HG02571 (cell line): ENCODE measurements around the gene P2RX5.
"Not testable (repeated sequence)": the region's sequence is repeated elsewhere in the genome, so short reads cannot be mapped to it uniquely, and the experiment has no call there.

Source experiments
- ATAC-seq: cut with Tn5 transposase; IDR thresholded peaks from one replicate; pipeline ENCODE4 v1.9.1; 2021; ENCODE audit warnings: mild to moderate bottlenecking, moderate library complexity; ENCODE audit not compliant: unreplicated experiment

The P2RX5 gene

GRCh38 chr17:3715296-3715695 is 19.3 kb upstream of the P2RX5 start:
- no peak for ATAC-seq

GRCh38 chr17:3712811-3713463 is 17.0 kb upstream of the P2RX5 start:
- no peak for ATAC-seq

DNA sequence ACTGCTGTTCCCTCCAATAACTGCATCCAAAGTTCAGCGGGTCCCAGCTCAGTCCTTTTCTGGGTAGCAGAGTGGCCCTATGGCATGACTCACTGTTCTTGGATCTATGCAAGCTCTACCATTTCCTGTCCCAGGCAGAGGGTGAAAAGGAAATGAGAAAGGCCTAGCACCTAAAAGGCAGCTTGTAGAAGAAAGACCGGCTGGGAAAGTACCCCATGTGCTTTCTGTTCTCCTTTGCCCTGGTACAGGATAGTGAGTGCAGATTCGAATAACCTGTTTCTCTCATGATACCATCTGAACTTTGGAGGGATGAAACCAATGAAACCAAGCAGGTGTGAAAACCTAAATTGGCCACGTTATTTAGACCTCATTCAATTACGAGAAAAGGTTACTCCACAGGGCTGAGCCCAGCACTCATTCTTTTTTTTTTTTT is 15.0 kb upstream of the P2RX5 start:
- ATAC-seq = peak; percentile 86

DNA sequence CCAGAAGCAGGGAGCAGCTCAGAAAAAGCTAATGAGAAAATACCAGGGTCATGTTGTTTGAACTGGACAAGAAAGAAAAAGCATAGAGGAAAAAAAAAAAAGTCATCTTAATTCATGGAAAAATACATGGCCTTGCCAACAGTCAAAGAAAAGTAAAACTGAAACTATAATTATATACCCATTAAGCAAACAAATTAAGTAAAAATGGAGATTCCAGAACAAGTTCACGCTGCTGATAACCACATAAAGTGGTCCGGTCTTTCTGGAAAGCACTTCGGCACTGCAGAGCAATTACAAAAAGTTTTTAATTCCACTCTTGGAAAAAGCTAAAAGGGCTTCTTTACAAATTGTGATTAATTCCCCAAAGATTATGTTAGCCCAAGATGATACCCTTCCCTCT is 12.4 kb upstream of the P2RX5 start:
- ATAC-seq = no peak

GRCh38 chr17:3705718-3705984 is 9.7 kb upstream of the P2RX5 start:
- ATAC-seq = not testable (repeated sequence)

- no peak for ATAC-seq
Observed at GRCh38 chr17:3704931-3705717, 9.2 kb upstream of the P2RX5 start.

GRCh38 chr17:3702041-3702539 is 6.1 kb upstream of the P2RX5 start:
- ATAC-seq = not testable (repeated sequence)

GRCh38 chr17:3699951-3700350 is 4.0 kb upstream of the P2RX5 start:
- ATAC-seq = no peak

DNA sequence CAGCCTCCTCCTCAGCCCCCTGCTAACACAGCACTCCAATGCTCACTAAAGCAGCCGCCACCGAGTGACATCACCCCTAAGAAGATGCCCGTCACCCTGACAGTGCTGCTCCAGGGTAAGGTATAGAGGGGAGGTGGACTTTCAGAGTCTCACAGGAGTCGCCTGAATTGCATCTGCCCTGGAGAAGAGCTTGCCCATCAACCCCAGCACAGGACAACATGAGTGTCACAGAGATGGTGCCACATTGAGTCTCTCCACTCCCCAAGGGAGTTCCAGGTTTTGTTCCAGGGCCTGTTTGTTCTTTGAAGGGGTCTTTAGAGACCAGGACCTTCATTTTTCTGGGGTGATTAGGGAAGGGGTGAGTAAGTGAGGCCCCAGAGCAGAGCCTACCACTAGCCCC is 2.2 kb upstream of the P2RX5 start:
- no peak for ATAC-seq

GRCh38 chr17:3697103-3697476 is 1.1 kb upstream of the P2RX5 start:
- ATAC-seq = no peak

DNA sequence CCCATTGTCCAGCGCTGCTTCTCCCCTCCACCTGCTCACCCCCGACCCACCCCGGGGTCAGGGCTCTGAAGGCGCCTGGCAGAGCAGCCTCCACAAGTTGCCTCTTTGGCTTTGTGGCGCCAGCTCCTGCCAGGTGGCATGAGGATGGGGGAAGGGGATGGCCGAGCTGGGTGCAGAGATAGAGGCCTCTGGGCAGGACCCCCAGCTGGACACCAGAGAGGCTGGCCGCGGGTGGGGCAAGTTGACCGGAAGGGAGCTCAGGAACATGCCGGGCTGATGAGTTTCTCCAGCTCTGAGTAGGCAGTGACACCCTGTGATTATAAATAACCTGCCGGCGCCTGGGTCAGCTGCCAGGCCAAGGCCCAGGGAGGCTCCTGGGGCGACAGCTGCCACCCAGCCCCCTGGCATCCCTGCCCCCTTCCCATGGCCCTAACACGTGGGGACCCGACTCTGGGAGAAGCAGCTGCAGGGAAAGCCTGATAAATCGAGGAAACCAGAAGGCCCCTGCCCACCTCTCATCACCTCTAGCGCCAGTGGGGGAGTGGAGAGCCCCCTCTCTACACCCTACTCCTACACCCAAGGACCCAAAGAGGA is 729 bp downstream of the P2RX5 start:
- no peak for ATAC-seq

DNA sequence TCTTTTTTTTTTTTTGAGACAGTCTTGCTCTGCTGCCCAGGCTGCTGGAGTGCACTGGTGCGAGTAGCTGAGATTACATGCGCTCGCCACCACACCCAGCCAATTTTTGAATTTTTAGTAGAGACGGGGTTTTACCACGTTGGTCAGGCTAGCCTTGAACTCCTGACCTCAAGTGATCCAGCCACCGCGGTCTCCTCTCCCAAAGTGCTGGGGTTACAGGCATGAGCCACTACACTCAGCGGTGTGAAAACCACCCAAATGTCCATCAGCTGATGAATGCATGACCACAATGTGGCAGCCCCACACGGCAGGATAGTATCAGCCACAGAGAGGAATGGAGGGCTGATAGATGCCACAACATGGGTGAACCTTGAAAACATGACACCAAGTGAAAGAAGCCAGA is 2.1 kb downstream of the P2RX5 start:
- no peak for ATAC-seq

- ATAC-seq = no peak
Observed at GRCh38 chr17:3693141-3693540, 2.8 kb downstream of the P2RX5 start.

- ATAC-seq = no peak
Observed at GRCh38 chr17:3692346-3692745, 3.6 kb downstream of the P2RX5 start.

GRCh38 chr17:3691617-3692067 is 4.3 kb downstream of the P2RX5 start:
- no peak for ATAC-seq

DNA sequence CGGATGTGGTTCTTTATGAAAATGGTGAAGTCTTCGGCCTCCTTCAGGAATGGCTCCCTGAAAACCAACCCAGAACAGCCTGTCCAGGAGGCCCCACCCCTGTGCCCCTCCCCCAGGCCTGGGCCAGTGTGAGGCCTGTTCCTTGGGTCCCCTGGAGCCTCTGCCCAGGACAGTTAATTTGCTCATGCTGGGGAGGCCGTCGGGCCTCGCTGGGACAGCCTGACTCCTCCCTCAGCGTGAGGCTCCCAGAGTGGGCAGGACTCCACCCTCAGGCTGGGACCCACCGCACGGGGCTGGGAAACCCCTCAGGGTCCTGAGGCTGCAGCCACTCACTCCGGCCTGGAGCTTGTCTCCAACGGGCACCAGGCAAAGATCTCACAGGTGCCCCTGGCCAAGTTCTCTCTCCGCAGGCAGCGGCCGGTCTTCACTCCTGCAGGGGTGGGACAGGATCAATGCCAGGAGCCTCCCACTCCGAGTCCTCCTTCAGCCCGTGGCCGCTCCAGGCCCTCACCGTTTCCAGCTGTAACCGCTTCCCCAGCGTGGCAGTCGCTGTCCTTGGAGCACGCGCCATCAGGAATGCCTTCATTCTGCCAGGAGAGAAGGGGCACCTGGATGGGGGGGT is 5.8 kb downstream of the P2RX5 start:
- ATAC-seq = no peak

DNA sequence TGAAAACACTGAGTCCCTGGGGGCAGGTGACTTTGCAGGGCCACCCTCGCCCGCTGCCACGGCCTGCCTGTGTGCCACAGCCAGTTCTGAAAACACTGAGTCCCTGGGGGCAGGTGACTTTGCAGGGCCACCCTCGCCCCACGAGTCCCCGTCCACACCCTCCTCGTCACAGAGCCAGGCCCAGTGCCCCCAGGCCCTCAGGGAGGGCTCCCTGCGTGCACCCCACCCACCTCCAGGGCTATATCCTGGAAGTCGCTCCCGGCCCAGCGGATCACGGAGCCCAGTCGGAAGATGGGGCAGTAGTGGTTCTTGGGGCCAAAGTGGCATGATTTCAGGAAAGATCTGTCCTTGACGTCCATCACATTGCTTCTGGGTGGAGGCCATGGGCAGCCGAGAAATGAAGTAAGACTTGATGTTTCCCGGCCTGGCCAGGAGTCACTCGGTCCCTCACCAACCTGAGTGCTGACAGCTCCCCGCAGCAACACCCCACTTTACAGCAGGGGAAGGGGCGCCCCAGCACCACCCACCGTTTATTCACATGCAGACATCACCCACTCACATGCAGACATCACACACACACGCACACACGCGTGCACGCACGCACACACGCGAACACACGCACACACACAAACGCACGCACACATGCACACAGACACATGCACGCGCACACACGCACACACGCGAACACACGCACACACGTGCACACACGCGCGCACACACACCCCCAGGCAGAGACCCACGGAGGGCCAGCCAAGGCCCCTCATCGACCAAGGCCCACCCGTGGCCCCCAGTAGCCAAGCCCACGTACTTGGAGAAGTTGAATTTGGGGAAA is 6.5 kb downstream of the P2RX5 start:
- no peak for ATAC-seq

- no peak for ATAC-seq
Observed at GRCh38 chr17:3688852-3689261, 7.1 kb downstream of the P2RX5 start.

GRCh38 chr17:3688027-3688553 is 7.9 kb downstream of the P2RX5 start:
- ATAC-seq = no peak

GRCh38 chr17:3685174-3685573 is 10.8 kb downstream of the P2RX5 start:
- no peak for ATAC-seq
